GM23248 (cell line): ENCODE results near the gene UHRF2.

Experiments
- EZH2 ChIP-seq: fragments of 200-600 bp; sonication (generic); IDR thresholded peaks from 2 replicates; pipeline ENCODE4 v1.6.1; 2018; ENCODE audit warnings: antibody characterized with exemption, mild to moderate bottlenecking; ENCODE audit not compliant: insufficient read depth, poor library complexity, severe bottlenecking
- EZH2phosphoT487 ChIP-seq: fragments of 200-600 bp; sonication (generic); IDR thresholded peaks from 2 replicates; pipeline ENCODE4 v1.6.1; 2018; ENCODE audit warnings: antibody characterized with exemption, moderate library complexity, mild to moderate bottlenecking, low read depth; ENCODE audit not compliant: insufficient read depth

DNA sequence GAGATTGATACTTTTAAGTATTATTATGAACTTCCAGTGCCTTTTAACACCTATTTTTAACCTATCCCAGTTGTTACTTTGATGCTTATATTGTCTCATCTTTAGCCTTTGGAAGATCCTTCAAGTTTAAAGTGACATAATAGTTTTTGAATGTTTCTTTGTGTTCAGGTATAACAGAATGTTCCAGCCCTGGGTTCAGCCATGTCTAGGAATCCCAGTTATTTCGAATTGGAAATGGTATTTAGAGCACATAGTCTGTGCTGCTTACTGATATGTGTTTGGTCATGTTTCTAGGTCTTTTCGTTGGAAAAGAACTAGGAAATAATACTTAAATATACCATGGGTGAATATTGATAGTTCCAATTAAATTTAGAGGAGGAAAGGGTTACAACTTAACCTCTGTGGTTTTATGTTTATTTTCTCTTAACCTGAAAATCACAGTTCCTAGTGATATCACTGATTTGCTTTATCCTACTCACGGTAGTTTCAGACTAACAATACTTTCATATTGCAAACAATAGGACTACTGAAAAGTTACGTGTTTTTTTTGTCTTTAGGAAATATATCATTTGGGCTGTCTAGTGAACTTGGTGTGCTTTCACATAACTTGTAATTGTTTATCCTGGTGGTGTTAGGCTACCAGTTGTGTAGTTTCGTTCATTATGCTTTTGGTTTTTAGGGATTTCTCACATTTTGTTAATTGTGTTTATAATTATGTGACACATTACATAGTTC is 37.8 kb downstream of the UHRF2 start:
- TF ChIP-seq EZH2 (no peak), EZH2phosphoT487 (no peak)
